HUES64 (cell line): ENCODE data around the gene ATF7.
"Not testable (repeated sequence)": the region's sequence is repeated elsewhere in the genome, so short reads cannot be mapped to it uniquely, and the experiment has no call there.

ENCODE experiments used
- H3K27ac ChIP-seq: 2 replicates; pipeline ENCODE4 v1.7.0; 2013; ENCODE audit warnings: low read depth, low read length, inconsistent platforms
- H3K27me3 ChIP-seq: 2 replicates; pipeline ENCODE4 v1.6.1; 2013; ENCODE audit warnings: mild to moderate bottlenecking, low read length; ENCODE audit not compliant: insufficient read depth
- H3K36me3 ChIP-seq: 2 replicates; pipeline ENCODE4 v1.6.1; 2013; ENCODE audit warnings: mild to moderate bottlenecking, low read length; ENCODE audit not compliant: insufficient read depth
- H3K4me1 ChIP-seq: 2 replicates; pipeline ENCODE4 v1.6.1; 2013; ENCODE audit warnings: mild to moderate bottlenecking, low read length, moderate library complexity; ENCODE audit not compliant: insufficient read depth
- H3K4me3 ChIP-seq: 2 replicates; pipeline ENCODE4 v1.5.1; 2013; ENCODE audit warnings: mild to moderate bottlenecking, low read length, moderate library complexity
- H3K9ac ChIP-seq: 2 replicates; pipeline ENCODE4 v1.6.1; 2013; ENCODE audit warnings: mild to moderate bottlenecking, low read depth, low read length
- H3K9me3 ChIP-seq: 2 replicates; pipeline ENCODE4 v1.6.1; 2013; ENCODE audit warnings: low read depth, low read length; ENCODE audit not compliant: insufficient read depth
- WGBS: fragments of 150-250, 120-280 bp; methylation state at CpG from one replicate; pipeline ENCODE4 v1.1.7; 2013; ENCODE audit warnings: missing lambda C conversion rate; 5-methylcytosine and 5-hydroxymethylcytosine counted together

ATF7 gene

DNA sequence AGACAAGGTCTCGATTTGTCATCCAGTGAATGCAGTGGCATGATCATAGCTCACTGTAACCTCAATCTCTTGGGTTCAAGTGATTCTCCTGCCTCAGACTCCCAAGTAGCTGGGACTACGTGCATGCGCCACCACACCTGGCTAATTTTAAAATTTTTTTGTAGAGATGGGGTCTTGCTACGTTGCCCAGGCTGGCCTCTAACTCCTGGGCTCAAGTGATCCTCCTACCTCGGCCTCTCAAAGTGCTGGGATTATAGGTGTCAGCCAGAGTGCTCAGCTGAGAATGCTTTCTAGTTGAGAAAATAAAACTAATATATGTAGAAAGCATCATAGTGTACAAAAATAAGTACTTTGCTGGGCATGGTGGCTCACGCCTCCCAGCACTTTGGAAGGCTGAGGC lies 77.8 kb downstream of the ATF7 start:
- not testable (repeated sequence) for H3K27me3 ChIP-seq, H3K4me3 ChIP-seq, H3K9ac ChIP-seq, H3K9me3 ChIP-seq, H3K27ac ChIP-seq, H3K4me1 ChIP-seq
- 91% methylated on average over 6 of the region's 6 CpGs for WGBS
- peaks cover 22% of the 10 kb centered on the region for H3K36me3 ChIP-seq

- Histone ChIP-seq H3K4me3 (no peak overlapping the region), H3K9ac (peak overlapping the region; percentile 42; the same call in 1 of the 2 replicates), H3K4me1 (peaks cover 7% of the 10 kb centered on the region; the same call in 1 of the 2 replicates), H3K27ac (peak overlapping the region; percentile 67), H3K9me3 (no peaks in the 10 kb centered on the region), H3K36me3 (peaks cover 27% of the 10 kb centered on the region), H3K27me3 (no peaks in the 10 kb centered on the region)
- 41% methylated on average over 5 of the region's 5 CpGs for WGBS
Measured at GRCh38 chr12:53543539-53543938, 82.6 kb downstream of the ATF7 start.

DNA sequence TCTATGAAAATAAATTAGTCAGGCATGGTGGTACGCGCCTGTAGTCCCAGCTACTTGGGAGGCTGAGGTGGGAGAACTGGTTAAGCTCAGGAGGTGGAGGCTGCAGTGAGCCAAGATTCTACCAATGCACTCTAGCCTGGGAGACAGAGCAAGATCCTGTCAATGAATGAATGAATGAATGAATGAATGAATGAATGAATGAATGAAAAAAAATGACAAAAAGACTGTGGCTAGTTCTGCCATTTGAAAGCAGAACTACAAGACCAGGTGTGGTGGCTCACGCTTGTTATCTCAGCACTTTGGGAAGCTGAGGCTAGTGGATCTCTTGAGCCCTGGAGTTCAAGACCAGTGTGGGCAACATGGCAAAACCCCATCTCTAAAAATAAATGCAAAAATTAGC lies 86.7 kb downstream of the ATF7 start:
- H3K9ac ChIP-seq = no peak overlapping the region
- no peak overlapping the region for H3K4me3 ChIP-seq
- WGBS = 97% methylated on average over 3 of the region's 3 CpGs
- no peaks in the 10 kb centered on the region for H3K27me3 ChIP-seq
- H3K9me3 ChIP-seq = no peaks in the 10 kb centered on the region
- H3K36me3 ChIP-seq = peaks cover 48% of the 10 kb centered on the region
- H3K4me1 ChIP-seq = peaks cover 7% of the 10 kb centered on the region; the same call in 1 of the 2 replicates
- no peak overlapping the region for H3K27ac ChIP-seq

DNA sequence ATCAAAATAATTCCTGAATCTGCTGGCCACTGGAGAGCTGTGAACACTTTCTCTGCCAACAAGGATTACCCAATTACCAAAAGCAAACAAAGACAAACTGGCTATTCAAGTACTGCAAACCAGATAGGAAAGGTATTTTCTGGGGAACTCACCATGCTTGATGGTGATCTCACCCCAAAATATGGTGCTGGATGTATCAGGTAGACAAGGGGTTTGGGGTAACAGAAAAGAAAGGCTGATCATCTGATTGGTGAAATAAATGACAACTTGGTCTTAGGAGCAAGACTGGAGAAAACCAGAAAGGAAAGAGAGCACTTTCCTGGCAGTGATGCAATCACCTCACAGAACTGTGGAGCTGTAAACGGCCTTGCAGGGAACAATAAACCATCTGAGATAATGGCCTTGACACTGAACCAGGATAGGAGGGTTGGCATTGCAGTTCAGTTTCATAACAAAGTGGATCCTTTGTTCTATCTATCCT lies 87.9 kb downstream of the ATF7 start:
- Histone ChIP-seq H3K27ac (no peak overlapping the region), H3K9me3 (no peaks in the 10 kb centered on the region), H3K4me1 (no peaks in the 10 kb centered on the region), H3K9ac (no peak overlapping the region), H3K4me3 (no peak overlapping the region), H3K27me3 (no peaks in the 10 kb centered on the region), H3K36me3 (peaks cover 56% of the 10 kb centered on the region)
- 74% methylated on average over 1 of the region's 1 CpG for WGBS

GRCh38 chr12:53536962-53537361 lies 89.2 kb downstream of the ATF7 start:
- peaks cover 59% of the 10 kb centered on the region for H3K36me3 ChIP-seq
- H3K4me1 ChIP-seq = no peaks in the 10 kb centered on the region
- 95% methylated on average over 2 of the region's 3 CpGs for WGBS
- no peaks in the 10 kb centered on the region for H3K27me3 ChIP-seq
- H3K27ac ChIP-seq = no peak overlapping the region
- no peaks in the 10 kb centered on the region for H3K9me3 ChIP-seq
- no peak overlapping the region for H3K4me3 ChIP-seq
- H3K9ac ChIP-seq = no peak overlapping the region

DNA sequence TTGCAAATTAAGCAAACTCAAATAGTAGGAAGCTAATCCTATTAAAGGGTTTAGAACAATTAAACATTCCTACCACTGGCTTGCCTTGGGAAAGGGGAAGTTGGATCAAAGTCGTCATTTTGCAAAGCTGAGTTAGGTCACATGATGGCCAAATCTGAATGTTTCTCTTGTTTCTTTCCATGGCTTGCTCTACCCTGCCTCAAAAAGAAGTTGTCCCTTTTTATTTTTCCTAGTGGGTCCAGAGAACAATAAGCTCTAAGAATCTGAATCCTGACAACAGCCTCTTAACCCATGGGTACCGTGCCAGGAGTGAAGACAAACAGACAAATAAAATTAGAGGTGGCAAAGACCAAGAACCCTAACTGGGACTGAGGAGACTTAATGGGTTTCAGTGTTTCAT lies 92.7 kb downstream of the ATF7 start:
- Histone ChIP-seq H3K9ac (no peak overlapping the region), H3K4me3 (no peak overlapping the region), H3K4me1 (no peaks in the 10 kb centered on the region), H3K27ac (no peak overlapping the region), H3K36me3 (peaks cover 66% of the 10 kb centered on the region), H3K9me3 (no peaks in the 10 kb centered on the region), H3K27me3 (no peaks in the 10 kb centered on the region)
- 98% methylated on average over 2 of the region's 2 CpGs for WGBS

- peaks cover 66% of the 10 kb centered on the region for H3K36me3 ChIP-seq
- H3K9ac ChIP-seq = no peak overlapping the region
- 96% methylated on average over 7 of the region's 7 CpGs for WGBS
- no peak overlapping the region for H3K27ac ChIP-seq
- H3K4me3 ChIP-seq = no peak overlapping the region
- H3K4me1 ChIP-seq = no peaks in the 10 kb centered on the region
- no peaks in the 10 kb centered on the region for H3K9me3 ChIP-seq
- no peaks in the 10 kb centered on the region for H3K27me3 ChIP-seq
Measured at GRCh38 chr12:53532524-53533445, 93.4 kb downstream of the ATF7 start.

GRCh38 chr12:53532021-53532420 lies 94.2 kb downstream of the ATF7 start:
- 90% methylated on average over 3 of the region's 3 CpGs for WGBS
- Histone ChIP-seq H3K27me3 (no peaks in the 10 kb centered on the region), H3K27ac (no peak overlapping the region), H3K9ac (no peak overlapping the region), H3K36me3 (peaks cover 65% of the 10 kb centered on the region), H3K4me1 (no peaks in the 10 kb centered on the region), H3K9me3 (no peaks in the 10 kb centered on the region), H3K4me3 (no peak overlapping the region)

GRCh38 chr12:53530920-53531319 lies 95.3 kb downstream of the ATF7 start:
- 95% methylated on average over 4 of the region's 4 CpGs for WGBS
- Histone ChIP-seq H3K36me3 (peaks cover 58% of the 10 kb centered on the region), H3K4me1 (no peaks in the 10 kb centered on the region), H3K27ac (no peak overlapping the region), H3K4me3 (no peak overlapping the region), H3K9me3 (no peaks in the 10 kb centered on the region), H3K27me3 (no peaks in the 10 kb centered on the region), H3K9ac (no peak overlapping the region)

DNA sequence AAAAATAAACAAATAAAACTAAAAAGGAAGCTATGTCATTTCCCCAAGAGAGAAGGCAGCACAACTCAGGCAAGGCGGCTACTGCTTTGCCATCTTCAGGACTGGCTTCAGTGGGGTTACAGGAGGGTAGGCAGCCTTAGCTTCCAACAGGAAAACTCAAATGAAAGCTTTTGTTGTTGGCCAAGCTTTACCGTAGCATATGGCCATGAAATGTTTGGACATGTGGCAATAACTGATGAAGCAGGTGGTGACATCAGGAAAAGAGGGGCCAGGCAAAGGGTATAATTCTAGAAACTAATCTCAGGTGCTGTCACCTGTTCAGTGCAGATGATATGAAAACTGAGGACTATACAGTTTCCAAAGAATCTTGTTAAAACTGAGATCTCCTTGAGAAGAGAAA lies 96.1 kb downstream of the ATF7 start:
- no peaks in the 10 kb centered on the region for H3K9me3 ChIP-seq
- WGBS = over 99% methylated on average over 2 of the region's 2 CpGs
- no peaks in the 10 kb centered on the region for H3K27me3 ChIP-seq
- no peak overlapping the region for H3K4me3 ChIP-seq
- no peak overlapping the region for H3K9ac ChIP-seq
- peaks cover 56% of the 10 kb centered on the region for H3K36me3 ChIP-seq
- H3K4me1 ChIP-seq = no peaks in the 10 kb centered on the region
- H3K27ac ChIP-seq = no peak overlapping the region

DNA sequence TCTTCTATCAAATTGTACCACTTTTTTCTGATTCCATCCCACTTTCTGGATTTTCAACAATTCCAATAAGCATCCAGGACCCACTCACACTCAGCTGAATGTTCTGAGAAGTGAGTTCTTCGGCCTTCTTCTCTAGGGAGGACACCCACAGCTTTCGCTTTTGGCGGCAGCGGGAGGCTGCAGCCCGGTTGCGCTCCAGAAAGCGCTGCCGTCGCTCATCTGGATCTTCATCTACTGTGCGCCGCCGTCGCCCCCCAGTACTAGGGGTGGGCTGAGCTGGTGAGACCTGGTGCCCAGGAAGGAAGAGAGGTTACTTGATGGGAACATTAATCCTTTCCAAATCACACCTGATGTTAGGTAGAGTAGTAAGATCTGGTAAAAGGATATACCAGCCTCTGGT lies 101.7 kb downstream of the ATF7 start:
- Histone ChIP-seq H3K4me1 (no peaks in the 10 kb centered on the region), H3K4me3 (no peak overlapping the region), H3K27me3 (no peaks in the 10 kb centered on the region), H3K27ac (no peak overlapping the region), H3K36me3 (peaks cover 60% of the 10 kb centered on the region), H3K9me3 (no peaks in the 10 kb centered on the region), H3K9ac (no peak overlapping the region)
- 98% methylated on average over 13 of the region's 13 CpGs for WGBS
